Endothelial cell (in vitro differentiated cells): Measurements from ENCODE around the gene LSM10. TPM values are rescaled to one million over a fixed set of nuclear protein-coding genes. Genes with fewer than 3 reads are reported as not detected.

Experiments used
- DNase-seq: peaks from one replicate; pipeline ENCODE4 v3.0.0; 2021; ENCODE audit warnings: low spot score
- H3K27ac Mint-ChIP-seq: one replicate; pipeline ENCODE4 v1.8.0; 2021; ENCODE audit warnings: mixed read lengths, inconsistent platforms; ENCODE audit not compliant: unreplicated experiment
- H3K27me3 Mint-ChIP-seq: one replicate; pipeline ENCODE4 v1.8.0; 2021; ENCODE audit warnings: mild to moderate bottlenecking, moderate library complexity, mixed read lengths, inconsistent platforms; ENCODE audit not compliant: unreplicated experiment
- H3K36me3 Mint-ChIP-seq: one replicate; pipeline ENCODE4 v1.8.0; 2021; ENCODE audit warnings: mild to moderate bottlenecking, low read depth, mixed read lengths, inconsistent platforms; ENCODE audit not compliant: unreplicated experiment
- H3K4me1 Mint-ChIP-seq: one replicate; pipeline ENCODE4 v1.8.0; 2021; ENCODE audit warnings: mild to moderate bottlenecking, mixed read lengths, inconsistent platforms; ENCODE audit not compliant: unreplicated experiment
- H3K4me3 Mint-ChIP-seq: one replicate; pipeline ENCODE4 v1.8.0; 2021; ENCODE audit warnings: mild to moderate bottlenecking, mixed read lengths, inconsistent platforms; ENCODE audit not compliant: unreplicated experiment
- H3K9me3 Mint-ChIP-seq: one replicate; pipeline ENCODE4 v1.8.0; 2021; ENCODE audit warnings: mixed read lengths, inconsistent platforms; ENCODE audit not compliant: unreplicated experiment
- CTCF ChIP-seq: fragments of 200-600 bp; sonication (generic); IDR thresholded peaks from one replicate; pipeline ENCODE4 v1.5.0; 2021; ENCODE audit warnings: antibody characterized with exemption; ENCODE audit not compliant: unreplicated experiment
- total RNA-seq: library from RNA; stranded (reverse); fragmentation: NEBNext Ultra II Directional; extraction: Animal tissue kit (Norgen Biotek cat#: 25700); gene quantifications from one replicate; pipeline ENCODE4 v1.2.1, GENCODE V29; 2021; ENCODE audit not compliant: unreplicated experiment

LSM10 gene
- total RNA-seq, 1 donor from 2014 or later, result 22.3 TPM

GRCh38 chr1:36420409-36420808 is 22.7 kb upstream of the LSM10 start:
- peak overlapping the region; percentile 72 for H3K27ac Mint-ChIP-seq
- H3K9me3 Mint-ChIP-seq, result no peaks in the 10 kb centered on the region
- TF ChIP-seq CTCF, result no peak
- no peak overlapping the region for H3K4me3 Mint-ChIP-seq
- no peak for DNase-seq
- H3K36me3 Mint-ChIP-seq, result no peaks in the 10 kb centered on the region
- H3K27me3 Mint-ChIP-seq, result no peaks in the 10 kb centered on the region
- peaks cover 9% of the 10 kb centered on the region for H3K4me1 Mint-ChIP-seq

GRCh38 chr1:36419569-36419968 is 21.9 kb upstream of the LSM10 start:
- Mint-ChIP-seq H3K4me3 (no peak overlapping the region), H3K9me3 (no peaks in the 10 kb centered on the region), H3K27me3 (no peaks in the 10 kb centered on the region), H3K27ac (no peak overlapping the region), H3K4me1 (peaks cover 9% of the 10 kb centered on the region), H3K36me3 (no peaks in the 10 kb centered on the region)
- no peak for DNase-seq
- TF ChIP-seq CTCF, result no peak

- H3K9me3 Mint-ChIP-seq, result no peaks in the 10 kb centered on the region
- no peak overlapping the region for H3K4me3 Mint-ChIP-seq
- H3K36me3 Mint-ChIP-seq, result no peaks in the 10 kb centered on the region
- H3K27ac Mint-ChIP-seq, result no peak overlapping the region
- no peaks in the 10 kb centered on the region for H3K27me3 Mint-ChIP-seq
- TF ChIP-seq CTCF, result no peak
- H3K4me1 Mint-ChIP-seq, result peaks cover 9% of the 10 kb centered on the region
- DNase-seq, result no peak
Measured at GRCh38 chr1:36419140-36419539, 21.4 kb upstream of the LSM10 start.

- Mint-ChIP-seq H3K27ac (no peak overlapping the region), H3K27me3 (no peaks in the 10 kb centered on the region), H3K4me1 (peaks cover 9% of the 10 kb centered on the region), H3K36me3 (no peaks in the 10 kb centered on the region), H3K9me3 (no peaks in the 10 kb centered on the region), H3K4me3 (no peak overlapping the region)
- no peak for TF ChIP-seq CTCF
- no peak for DNase-seq
Measured at GRCh38 chr1:36417931-36418330, 20.2 kb upstream of the LSM10 start.

- Mint-ChIP-seq H3K4me1 (peaks cover 6% of the 10 kb centered on the region), H3K27ac (peak overlapping the region; percentile 42), H3K36me3 (peaks cover 4% of the 10 kb centered on the region), H3K9me3 (no peaks in the 10 kb centered on the region), H3K4me3 (no peak overlapping the region), H3K27me3 (no peaks in the 10 kb centered on the region)
- no peak for TF ChIP-seq CTCF
- DNase-seq, result no peak
Measured at GRCh38 chr1:36415661-36416326, 18.1 kb upstream of the LSM10 start.
